ENCODE data around the gene LRRC19. TPM values are rescaled to one million over a fixed set of nuclear protein-coding genes. Genes with fewer than 3 reads are reported as not detected.

The LRRC19 gene
- polyA plus RNA-seq, 3 donors, result not detected

- peak in 1 of 3 donors; percentile 1 for DNase-seq
- Histone ChIP-seq H3K27me3 (ENCODE audit: control insufficient read depth in 2 of 2, insufficient read depth in 2 of 2, low read length in 2 of 2) (no peaks in the 10 kb centered on the region), H3K9ac (ENCODE audit: insufficient read depth, low read length, poor library complexity, severe bottlenecking) (no peak overlapping the region), H3K79me2 (ENCODE audit: insufficient read depth, low read length) (no peaks in the 10 kb centered on the region), H2AFZ (ENCODE audit: insufficient read depth, low read depth, low read length, poor library complexity, severe bottlenecking) (no peak overlapping the region), H3K36me3 (replicated peaks in 1 of 2; ENCODE audit: control insufficient read depth in 1 of 2, insufficient read depth in 2 of 2, low read length in 2 of 2) (peaks cover 0 to 4% of the 10 kb centered on the region in 2 donors), H3K4me2 (replicated peaks; ENCODE audit: extremely low read depth, low read length, poor library complexity, severe bottlenecking) (no peak overlapping the region), H3K4me1 (ENCODE audit: control insufficient read depth in 1 of 2, insufficient read depth in 2 of 2, low read length in 2 of 2) (peaks cover 0 to 6% of the 10 kb centered on the region in 2 donors), H4K20me1 (ENCODE audit: insufficient read depth, low read length) (no peaks in the 10 kb centered on the region), H3K27ac (ENCODE audit: low read depth in 1 of 2, low read length in 2 of 2) (peak overlapping the region; percentile 12 to 48), H3K9me3 (replicated peaks in 1 of 2; ENCODE audit: control insufficient read depth in 1 of 2, insufficient read depth in 1 of 2, low read length in 2 of 2) (no peaks in the 10 kb centered on the region), H3K4me3 (replicated peaks in 1 of 3; ENCODE audit: low read depth in 2 of 3, low read length in 3 of 3) (no peak overlapping the region)
- Mint-ChIP-seq H3K27ac (peak overlapping the region; percentile 70 to 87 (median 79)), H3K36me3 (peaks cover 6% of the 10 kb centered on the region in 2 donors), H3K4me3 (no peak overlapping the region), H3K4me1 (peaks cover 2% of the 10 kb centered on the region), H3K9me3 (peaks cover 0 to 6% (median 0%) of the 10 kb centered on the region in 7 donors), H3K27me3 (ENCODE audit: low read depth in 3 of 3) (peaks cover 0 to 2% (median 0%) of the 10 kb centered on the region in 3 donors)
- TF ChIP-seq, protein P1, sequence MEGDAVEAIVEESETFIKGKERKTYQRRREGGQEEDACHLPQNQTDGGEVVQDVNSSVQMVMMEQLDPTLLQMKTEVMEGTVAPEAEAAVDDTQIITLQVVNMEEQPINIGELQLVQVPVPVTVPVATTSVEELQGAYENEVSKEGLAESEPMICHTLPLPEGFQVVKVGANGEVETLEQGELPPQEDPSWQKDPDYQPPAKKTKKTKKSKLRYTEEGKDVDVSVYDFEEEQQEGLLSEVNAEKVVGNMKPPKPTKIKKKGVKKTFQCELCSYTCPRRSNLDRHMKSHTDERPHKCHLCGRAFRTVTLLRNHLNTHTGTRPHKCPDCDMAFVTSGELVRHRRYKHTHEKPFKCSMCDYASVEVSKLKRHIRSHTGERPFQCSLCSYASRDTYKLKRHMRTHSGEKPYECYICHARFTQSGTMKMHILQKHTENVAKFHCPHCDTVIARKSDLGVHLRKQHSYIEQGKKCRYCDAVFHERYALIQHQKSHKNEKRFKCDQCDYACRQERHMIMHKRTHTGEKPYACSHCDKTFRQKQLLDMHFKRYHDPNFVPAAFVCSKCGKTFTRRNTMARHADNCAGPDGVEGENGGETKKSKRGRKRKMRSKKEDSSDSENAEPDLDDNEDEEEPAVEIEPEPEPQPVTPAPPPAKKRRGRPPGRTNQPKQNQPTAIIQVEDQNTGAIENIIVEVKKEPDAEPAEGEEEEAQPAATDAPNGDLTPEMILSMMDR (IDR thresholded peaks at IDR 0.05), result no peak
- intact Hi-C loops (cut with micrococcal nuclease), result no loop called here
- WGBS (ENCODE audit: insufficient coverage), result no CpG with 5 or more reads among the region's 7 CpGs
Observed at GRCh38 chr9:27029186-27029585, 23.7 kb upstream of the LRRC19 start.

DNA sequence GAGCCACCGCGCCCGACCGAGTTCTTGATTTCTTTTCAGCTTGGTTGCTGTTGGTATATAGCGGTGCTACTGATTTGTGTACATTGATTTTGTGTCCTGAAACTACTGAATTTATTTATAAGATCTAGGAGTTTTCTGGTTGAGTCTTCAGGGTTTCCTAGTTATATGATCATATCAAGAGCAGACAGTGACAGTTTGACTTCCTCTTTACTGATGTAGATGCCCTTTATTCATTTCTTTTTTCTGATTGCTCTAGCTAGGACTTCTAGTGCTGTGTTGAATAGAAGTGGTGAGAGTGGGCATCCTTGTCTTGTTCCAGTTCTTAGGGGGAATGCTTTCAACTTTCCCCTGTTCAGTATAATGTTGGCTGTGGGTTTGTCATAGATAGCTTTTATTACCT lies 17.4 kb upstream of the LRRC19 start:
- no peak overlapping the region for H3K4me3 ChIP-seq (replicated peaks in 1 of 3; ENCODE audit: low read depth in 2 of 3, low read length in 3 of 3)
- 100% methylated on average over 4 of the region's 5 CpGs for WGBS (ENCODE audit: insufficient coverage)
- no peaks in the 10 kb centered on the region for H3K4me1 Mint-ChIP-seq
- no peaks in the 10 kb centered on the region for H3K4me1 ChIP-seq (ENCODE audit: control insufficient read depth in 1 of 2, insufficient read depth in 2 of 2, low read length in 2 of 2)
- no peak for DNase-seq
- H3K79me2 ChIP-seq (ENCODE audit: insufficient read depth, low read length), result no peaks in the 10 kb centered on the region
- intact Hi-C loops (cut with micrococcal nuclease), result no loop called here
- no peaks in the 10 kb centered on the region for H3K9me3 ChIP-seq (replicated peaks in 1 of 2; ENCODE audit: control insufficient read depth in 1 of 2, insufficient read depth in 1 of 2, low read length in 2 of 2)
- H3K4me3 Mint-ChIP-seq, result no peak overlapping the region
- H3K4me2 ChIP-seq (replicated peaks; ENCODE audit: extremely low read depth, low read length, poor library complexity, severe bottlenecking), result no peak overlapping the region
- H2AFZ ChIP-seq (ENCODE audit: insufficient read depth, low read depth, low read length, poor library complexity, severe bottlenecking), result no peak overlapping the region
- H3K36me3 ChIP-seq (replicated peaks in 1 of 2; ENCODE audit: control insufficient read depth in 1 of 2, insufficient read depth in 2 of 2, low read length in 2 of 2), result peaks cover 4 to 14% of the 10 kb centered on the region in 2 donors
- no peaks in the 10 kb centered on the region for H4K20me1 ChIP-seq (ENCODE audit: insufficient read depth, low read length)
- no peak overlapping the region for H3K9ac ChIP-seq (ENCODE audit: insufficient read depth, low read length, poor library complexity, severe bottlenecking)
- TF ChIP-seq, protein P1 (IDR thresholded peaks at IDR 0.05), result no peak
- H3K27me3 ChIP-seq (ENCODE audit: control insufficient read depth in 2 of 2, insufficient read depth in 2 of 2, low read length in 2 of 2), result no peaks in the 10 kb centered on the region
- no peak overlapping the region for H3K27ac Mint-ChIP-seq
- peaks cover 0 to 9% (median 0%) of the 10 kb centered on the region in 7 donors for H3K9me3 Mint-ChIP-seq
- no peak overlapping the region for H3K27ac ChIP-seq (ENCODE audit: low read depth in 1 of 2, low read length in 2 of 2)
- H3K36me3 Mint-ChIP-seq, result peaks cover 27 to 29% of the 10 kb centered on the region in 2 donors
- no peaks in the 10 kb centered on the region for H3K27me3 Mint-ChIP-seq (ENCODE audit: low read depth in 3 of 3)

Data from CD14-positive monocyte (primary cell).